GM18505 (cell line): ENCODE data around the gene KDM6A.
"Not testable (repeated sequence)": the region's sequence is repeated elsewhere in the genome, so short reads cannot be mapped to it uniquely, and the experiment has no call there.

Source experiments
- ATAC-seq: cut with Tn5 transposase; IDR thresholded peaks from one replicate; pipeline ENCODE4 v1.9.1; 2021; ENCODE audit not compliant: unreplicated experiment
- POLR2A ChIP-seq: IDR thresholded peaks from 4 replicates; pipeline ENCODE4 v1.6.1; 2011; ENCODE audit warnings: borderline replicate concordance; ENCODE audit not compliant: insufficient read depth, insufficient read length; ENCODE audit errors: extremely low read depth

The KDM6A gene

DNA sequence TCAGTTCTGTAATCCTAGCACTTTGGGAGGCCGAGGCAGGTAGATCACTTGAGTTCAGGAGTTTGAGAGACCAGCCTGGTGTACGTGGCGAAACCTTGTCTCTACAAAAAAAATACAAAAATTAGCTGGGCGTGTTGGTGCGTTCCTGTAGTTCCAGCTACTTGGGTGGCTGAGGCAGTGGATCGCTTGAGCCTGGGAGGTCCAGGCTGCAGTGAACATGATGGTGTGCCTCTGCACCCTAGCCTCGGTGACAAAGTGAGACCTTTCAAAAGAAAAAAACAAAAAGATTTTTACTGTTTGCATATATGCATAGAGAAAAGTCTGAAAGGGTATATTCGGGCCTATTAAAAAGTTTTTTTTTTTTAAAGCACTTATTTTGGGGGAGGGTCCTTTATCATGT, 76.1 kb downstream of the KDM6A start:
- ATAC-seq: no peak
- TF ChIP-seq POLR2A: no peak

DNA sequence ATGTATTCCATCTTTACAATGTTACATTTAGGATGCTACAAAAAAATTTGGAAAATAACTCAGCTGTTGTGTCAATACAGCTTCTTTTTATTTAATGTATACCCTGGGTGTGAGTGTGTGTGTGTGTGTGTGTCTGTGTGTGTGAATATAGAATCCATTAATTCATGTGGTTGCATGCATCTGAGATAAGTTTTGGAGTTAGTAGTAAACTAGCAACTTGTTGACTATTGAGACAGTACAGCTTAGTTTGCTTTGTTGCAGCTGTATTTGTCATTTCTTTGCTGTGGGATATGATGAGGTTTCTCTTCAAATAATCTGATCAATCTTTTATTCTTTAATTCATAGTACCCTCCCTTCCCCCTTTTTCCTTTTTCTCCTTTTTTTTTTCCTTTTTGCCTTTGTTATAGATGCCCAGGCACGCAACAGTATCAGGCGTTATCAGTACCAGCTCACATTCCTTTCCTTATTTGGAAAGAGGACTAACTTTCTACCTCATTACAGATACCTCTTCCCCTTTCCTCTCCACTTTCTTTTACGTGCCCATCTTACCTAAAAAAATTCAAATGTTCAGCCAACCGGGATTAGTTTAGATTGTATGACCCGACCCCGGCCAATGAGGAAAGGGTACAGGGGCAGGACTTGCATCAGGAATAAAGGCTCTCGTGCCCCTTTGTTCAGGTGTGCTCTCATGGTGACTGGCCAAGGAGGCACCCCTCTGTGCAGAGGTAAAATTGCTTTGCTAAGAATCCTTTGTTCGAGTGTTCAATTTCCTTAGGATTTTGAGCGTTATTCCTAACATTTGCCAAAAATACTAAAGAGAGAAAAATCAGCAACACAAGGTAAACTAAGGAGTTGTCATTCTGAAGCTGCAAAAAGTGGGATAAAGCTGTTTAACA, 77.7 kb downstream of the KDM6A start:
- not testable (repeated sequence) for ATAC-seq

DNA sequence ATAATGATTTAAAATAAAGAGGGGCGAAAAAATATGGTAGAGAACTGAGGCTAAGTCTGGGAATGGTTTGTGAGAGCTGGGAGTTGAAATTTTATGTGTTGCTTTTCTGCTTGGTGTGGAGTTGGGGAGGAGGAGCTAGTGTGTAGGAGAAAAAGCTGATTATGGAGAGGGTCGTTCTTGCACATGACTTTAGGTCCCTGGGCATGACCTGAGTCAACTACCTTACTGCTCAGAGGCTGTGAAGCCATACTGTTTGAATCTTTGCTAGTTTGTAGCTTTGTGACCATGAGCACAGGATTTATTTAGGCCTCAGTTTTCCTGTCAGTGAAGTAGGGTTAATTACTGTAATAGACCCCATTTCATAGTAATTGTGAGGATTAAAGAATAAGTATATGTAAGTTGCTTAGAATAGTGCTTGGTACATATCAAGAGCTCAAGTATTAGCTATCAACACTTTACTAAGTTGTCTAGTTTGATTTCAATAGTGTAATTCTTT, 78.6 kb downstream of the KDM6A start:
- TF ChIP-seq POLR2A: no peak
- no peak for ATAC-seq

DNA sequence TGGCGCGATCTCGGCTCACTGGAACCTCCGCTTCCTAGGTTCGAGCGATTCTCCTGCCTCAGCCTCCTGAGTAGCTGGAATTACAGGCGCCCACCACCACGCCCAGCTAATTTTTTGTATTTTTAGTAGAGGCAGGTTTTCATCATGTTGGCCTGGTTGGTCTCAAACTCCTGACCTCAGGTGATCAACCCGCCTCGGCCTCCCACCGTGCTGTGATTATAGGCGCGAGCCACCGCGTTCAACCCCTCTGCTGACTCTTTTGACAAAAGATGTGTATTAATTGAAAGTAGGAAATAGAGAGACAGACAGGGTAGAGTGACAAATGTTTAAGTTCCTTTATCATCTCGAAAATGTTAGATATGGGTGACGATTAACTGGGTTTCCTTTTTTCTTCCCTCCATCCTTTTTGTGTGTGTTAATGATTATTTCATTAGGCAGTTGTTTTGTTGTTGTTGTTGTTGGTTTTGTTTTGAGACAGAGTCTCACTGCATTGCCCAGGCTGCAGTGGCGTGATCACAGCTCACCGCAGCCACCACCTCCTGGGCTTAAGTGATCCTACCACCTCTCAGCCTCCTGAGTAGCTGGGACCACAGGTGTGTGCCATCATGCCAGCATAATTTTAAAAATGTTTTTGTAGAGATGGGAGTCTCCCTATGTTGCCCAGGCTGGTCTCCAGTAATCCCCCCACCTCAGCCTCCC, 79.5 kb downstream of the KDM6A start:
- no peak for TF ChIP-seq POLR2A
- ATAC-seq: no peak

DNA sequence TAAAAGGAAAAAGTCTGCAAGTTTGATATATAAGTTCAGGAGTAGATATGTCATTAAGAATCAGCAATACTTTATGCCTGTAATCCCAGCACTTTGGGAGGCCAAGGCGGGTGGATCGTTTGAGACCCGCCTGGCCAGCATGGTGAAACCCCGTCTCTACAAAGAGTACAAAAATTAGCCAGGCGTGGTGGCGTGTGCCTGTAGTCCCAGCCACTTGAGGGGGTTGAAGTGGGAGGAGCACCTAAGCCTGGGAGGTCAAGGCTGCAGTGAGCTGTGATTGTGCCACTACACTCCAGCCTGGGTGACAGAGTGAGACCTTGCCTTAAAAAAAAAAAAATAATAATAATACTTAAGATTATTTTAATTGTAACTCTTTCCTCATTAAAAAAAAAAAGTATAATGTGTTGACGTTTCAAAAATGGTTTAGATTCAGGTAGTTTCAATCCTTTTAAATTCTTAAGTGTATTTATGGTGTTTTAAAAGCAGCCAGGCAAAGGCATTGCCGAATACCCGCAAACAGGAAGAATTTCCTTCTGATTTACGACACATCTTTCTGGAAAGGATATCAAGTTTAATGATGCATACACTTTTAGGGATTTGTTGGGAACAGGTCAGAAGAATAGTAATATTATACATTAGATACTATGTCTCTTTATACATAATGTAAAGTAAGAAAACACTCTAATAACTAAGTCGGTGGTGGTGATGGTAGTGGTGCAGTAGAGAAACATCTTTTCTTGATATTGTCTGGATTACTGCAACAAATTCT, 80.9 kb downstream of the KDM6A start:
- no peak for ATAC-seq
- no peak for TF ChIP-seq POLR2A

DNA sequence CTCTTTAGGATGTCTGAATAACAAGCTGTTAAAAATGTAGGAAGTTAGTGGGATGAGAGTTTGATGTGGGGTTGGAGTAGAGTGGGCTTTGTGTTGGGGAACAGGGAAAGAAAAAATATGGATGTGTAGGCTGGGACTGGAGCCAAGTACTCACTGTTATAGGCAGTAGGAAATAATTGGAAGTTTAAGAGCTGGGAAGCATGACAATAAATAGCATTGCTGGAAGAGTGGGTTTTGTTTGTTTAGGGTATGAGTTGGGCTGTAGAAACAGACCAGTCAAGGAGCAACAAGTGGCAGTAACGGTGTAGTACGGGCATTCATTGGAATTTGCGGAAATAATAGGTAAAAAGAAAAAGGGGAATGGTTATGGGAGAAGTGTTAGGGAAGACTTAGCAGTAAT, 81.6 kb downstream of the KDM6A start:
- no peak for TF ChIP-seq POLR2A
- ATAC-seq: no peak

DNA sequence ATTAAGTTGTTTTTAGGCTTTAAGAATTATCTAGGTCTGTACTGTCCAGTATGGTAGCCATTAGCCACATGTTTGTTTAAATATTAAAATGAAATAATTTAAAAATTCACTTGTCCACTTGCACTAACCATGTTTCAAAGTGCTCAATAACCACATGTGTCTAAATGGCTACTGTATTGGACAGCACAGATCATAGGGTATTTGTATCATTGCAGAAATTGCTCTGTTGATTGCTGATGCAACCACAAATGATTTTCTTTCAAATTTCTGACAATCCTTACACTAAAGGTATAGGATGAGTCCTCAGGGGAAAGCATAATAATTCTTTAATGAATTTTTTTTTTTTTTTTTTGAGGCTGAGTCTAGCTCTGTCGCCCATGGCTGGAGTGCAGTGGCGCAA, 84.9 kb downstream of the KDM6A start:
- no peak for TF ChIP-seq POLR2A
- no peak for ATAC-seq

DNA sequence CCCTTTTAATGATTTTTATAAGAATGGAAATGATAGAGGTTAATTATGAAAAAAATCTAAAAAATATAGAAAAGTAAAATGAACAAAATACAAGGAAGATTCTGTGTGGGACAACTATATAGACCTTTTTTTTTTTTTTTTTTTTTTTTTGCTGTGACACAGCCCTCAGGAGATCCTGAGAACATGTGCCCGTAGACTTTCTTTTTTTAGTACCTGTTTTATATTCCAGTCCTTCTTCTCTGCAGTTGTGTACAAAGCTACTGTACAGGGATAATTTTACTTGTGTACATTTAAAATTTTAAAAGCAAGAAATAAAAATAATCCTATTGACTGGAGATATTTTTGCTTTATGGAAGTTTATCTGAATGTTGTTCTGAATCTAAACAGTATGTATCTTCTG, 85.5 kb downstream of the KDM6A start:
- no peak for TF ChIP-seq POLR2A
- ATAC-seq: no peak

DNA sequence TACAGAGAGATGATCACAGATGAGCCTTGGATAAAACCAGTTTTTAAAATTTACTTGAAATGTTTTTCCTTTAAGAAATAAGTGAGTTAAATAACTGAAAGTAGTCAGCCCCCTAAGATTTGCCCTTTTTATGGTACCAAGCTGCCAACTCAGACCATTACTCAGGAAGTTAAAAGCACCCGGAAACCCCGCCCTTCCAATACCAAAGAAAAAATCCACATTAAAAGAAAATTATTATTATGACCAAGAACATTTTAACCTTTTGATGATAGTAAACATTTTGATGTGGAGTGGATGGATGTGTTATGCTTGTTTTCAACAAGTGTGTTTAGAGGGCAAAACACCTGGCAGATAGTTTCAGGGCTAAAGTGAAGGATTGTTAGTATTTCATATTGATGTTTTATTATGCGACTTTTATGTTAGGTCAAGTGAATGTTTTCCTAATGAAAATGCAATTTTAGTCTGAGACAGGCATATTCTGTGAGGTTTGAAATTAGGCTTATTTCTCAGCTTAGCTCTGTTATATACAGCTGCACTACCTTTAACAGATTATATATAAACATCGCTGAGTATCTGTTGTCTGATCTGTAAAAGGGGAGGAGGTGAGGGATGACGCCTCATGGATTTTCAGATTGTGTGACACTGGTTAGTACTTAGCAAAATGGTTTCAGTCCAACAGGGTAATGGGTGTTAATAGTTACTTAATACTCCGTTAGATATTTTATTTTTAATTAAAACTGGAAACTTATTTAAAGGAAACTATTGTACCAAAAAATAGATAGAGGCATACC, 89.0 kb downstream of the KDM6A start:
- no peak for ATAC-seq
- TF ChIP-seq POLR2A: no peak

DNA sequence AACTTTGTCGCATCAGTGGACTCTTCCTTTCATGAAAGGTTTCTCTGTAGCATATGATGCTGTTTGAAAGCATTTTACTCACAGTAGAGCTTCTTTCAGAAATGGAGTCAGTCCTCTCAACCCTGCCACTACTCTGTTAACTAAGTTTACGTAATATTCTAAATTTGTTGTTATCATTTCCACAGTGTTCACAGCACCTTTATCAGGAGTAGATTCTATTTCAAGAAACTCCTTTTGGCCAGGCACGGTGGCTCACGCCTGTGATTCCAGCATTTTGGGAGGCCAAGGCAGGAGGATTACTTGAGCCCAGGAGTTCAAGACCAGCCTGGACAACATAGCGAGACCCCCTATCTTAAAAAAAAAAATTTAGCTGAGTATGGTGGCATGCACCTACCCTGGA, 90.0 kb downstream of the KDM6A start:
- ATAC-seq: no peak
- no peak for TF ChIP-seq POLR2A

DNA sequence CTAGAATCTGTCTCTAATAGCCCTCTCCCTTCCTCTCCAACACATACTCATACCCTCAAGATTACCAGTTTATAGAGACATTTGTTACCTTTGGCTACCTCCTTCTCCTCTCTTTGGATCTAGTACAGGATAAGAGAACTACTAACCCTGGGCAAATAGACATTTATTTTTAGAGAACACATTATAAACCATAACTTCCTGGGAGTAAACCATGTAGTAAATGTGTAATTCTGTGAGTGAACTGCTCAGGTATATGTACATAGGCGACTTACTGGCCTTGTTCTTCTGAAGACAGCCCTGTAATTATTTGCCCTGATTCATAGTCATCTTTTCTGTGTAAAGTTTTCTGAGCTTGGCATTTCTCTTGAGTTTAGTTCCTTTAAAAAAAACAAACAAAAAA, 94.2 kb downstream of the KDM6A start:
- TF ChIP-seq POLR2A: no peak
- no peak for ATAC-seq

DNA sequence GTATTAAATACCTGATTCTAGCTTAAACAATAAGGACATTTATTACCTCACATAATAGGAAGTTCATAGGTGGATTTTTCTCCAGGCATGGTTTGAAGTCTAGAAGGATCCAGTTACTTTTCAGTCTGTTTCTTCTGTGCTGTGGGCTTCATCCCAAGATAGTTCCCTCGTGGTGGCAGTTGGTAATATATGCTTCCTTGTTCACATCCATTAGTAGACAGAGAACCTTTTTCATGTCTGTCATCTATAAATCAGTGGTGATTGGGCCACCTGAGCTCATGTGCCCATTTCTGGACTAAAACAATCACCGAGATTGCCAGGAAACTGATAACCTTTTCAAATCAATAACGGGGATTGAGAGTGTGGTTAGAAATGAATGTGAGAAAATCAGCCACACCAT, 97.7 kb downstream of the KDM6A start:
- no peak for TF ChIP-seq POLR2A
- ATAC-seq: no peak

DNA sequence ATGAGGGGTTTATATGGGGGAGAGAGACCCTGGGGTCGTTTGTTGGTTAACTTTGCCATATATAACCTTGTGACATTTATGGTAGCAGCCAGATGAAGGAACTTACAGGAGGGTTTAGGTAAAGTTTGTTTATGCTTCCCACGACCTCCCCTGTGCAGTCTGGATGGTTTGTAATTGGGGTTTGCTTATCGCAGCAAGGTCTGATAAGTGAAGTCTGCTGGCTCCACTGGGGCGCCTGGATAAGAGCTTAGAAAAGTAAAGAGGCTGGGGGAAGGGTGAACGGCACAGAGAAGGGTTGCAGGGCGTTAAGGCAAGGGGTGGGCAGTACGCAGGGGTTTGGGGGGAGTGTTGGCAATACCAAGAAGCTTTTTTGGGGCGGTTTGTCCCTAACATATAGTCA, 98.7 kb downstream of the KDM6A start:
- TF ChIP-seq POLR2A: no peak
- no peak for ATAC-seq
